Measurements from ENCODE around the gene SLC5A10.

Gene SLC5A10

GRCh38 chr17:18987862-18988545, 36.0 kb downstream of the SLC5A10 start:
- no peak for DNase-seq
- intact Hi-C loops (cut with DNase I; ENCODE audit: low total_unique reads) = no loop called here
- H3K27ac ChIP-seq = no peak overlapping the region
- H3K9me3 ChIP-seq = no peaks in the 10 kb centered on the region
- no peaks in the 10 kb centered on the region for H3K4me1 ChIP-seq
- H3K27me3 ChIP-seq = no peaks in the 10 kb centered on the region
- TF ChIP-seq CTCF (IDR thresholded peaks at IDR 0.05) = no peak
- no peak overlapping the region for H3K4me3 ChIP-seq
- peaks cover 0 to 46% (median 10%) of the 10 kb centered on the region in 3 donors for H3K36me3 ChIP-seq

GRCh38 chr17:18988546-18989173, 36.7 kb downstream of the SLC5A10 start:
- peaks cover 0 to 44% (median 10%) of the 10 kb centered on the region in 3 donors for H3K36me3 ChIP-seq
- no peaks in the 10 kb centered on the region for H3K27me3 ChIP-seq
- no peaks in the 10 kb centered on the region for H3K4me1 ChIP-seq
- H3K9me3 ChIP-seq = no peaks in the 10 kb centered on the region
- no peak overlapping the region for H3K4me3 ChIP-seq
- DNase-seq = no peak
- H3K27ac ChIP-seq = no peak overlapping the region
- intact Hi-C loops (cut with DNase I; ENCODE audit: low total_unique reads) = no loop called here
- TF ChIP-seq CTCF (IDR thresholded peaks at IDR 0.05) = no peak

GRCh38 chr17:18990331-18990730, 38.4 kb downstream of the SLC5A10 start:
- no peak overlapping the region for H3K27ac ChIP-seq
- TF ChIP-seq CTCF (IDR thresholded peaks at IDR 0.05) = no peak
- H3K4me1 ChIP-seq = no peaks in the 10 kb centered on the region
- intact Hi-C loops (cut with DNase I; ENCODE audit: low total_unique reads) = no loop called here
- H3K36me3 ChIP-seq = peaks cover 0 to 31% (median 10%) of the 10 kb centered on the region in 3 donors
- H3K27me3 ChIP-seq = no peaks in the 10 kb centered on the region
- H3K9me3 ChIP-seq = peaks cover 0 to 1% (median 0%) of the 10 kb centered on the region in 3 donors
- no peak overlapping the region for H3K4me3 ChIP-seq
- DNase-seq = no peak

GRCh38 chr17:18991531-18992315, 39.8 kb downstream of the SLC5A10 start:
- Histone ChIP-seq H3K4me3 (no peak overlapping the region), H3K9me3 (peaks cover 0 to 5% (median 0%) of the 10 kb centered on the region in 3 donors), H3K27ac (no peak overlapping the region), H3K36me3 (peaks cover 0 to 21% (median 10%) of the 10 kb centered on the region in 3 donors), H3K4me1 (no peaks in the 10 kb centered on the region), H3K27me3 (no peaks in the 10 kb centered on the region)
- intact Hi-C loops (cut with DNase I; ENCODE audit: low total_unique reads) = no loop called here
- TF ChIP-seq CTCF (IDR thresholded peaks at IDR 0.05) = no peak
- DNase-seq = no peak

GRCh38 chr17:18992454-18993130, 40.6 kb downstream of the SLC5A10 start:
- H3K27ac ChIP-seq = no peak overlapping the region
- intact Hi-C loops (cut with DNase I; ENCODE audit: low total_unique reads) = no loop called here
- no peak for TF ChIP-seq CTCF (IDR thresholded peaks at IDR 0.05)
- H3K27me3 ChIP-seq = no peaks in the 10 kb centered on the region
- no peak for DNase-seq
- peaks cover 0 to 5% (median 0%) of the 10 kb centered on the region in 3 donors for H3K9me3 ChIP-seq
- peaks cover 0 to 17% (median 5%) of the 10 kb centered on the region in 3 donors for H3K36me3 ChIP-seq
- H3K4me1 ChIP-seq = no peaks in the 10 kb centered on the region
- H3K4me3 ChIP-seq = no peak overlapping the region

All from tibial artery (tissue), 4 donors.